Stimulated activated CD4-positive, alpha-beta T cell treated with anti-CD3 and anti-CD28 coated beads, Interleukin-12 subunit alpha, Interleukin-12 subunit beta, amount 100 ng/mL, for 48 hours (primary cell): Measurements from ENCODE around the gene PSG5.
"Not testable (repeated sequence)": the region's sequence is repeated elsewhere in the genome, so short reads cannot be mapped to it uniquely, and the experiment has no call there.

Source experiments
- DNase-seq, 3 donors: peaks; one replicate each; pipeline ENCODE4 v3.0.0-alpha.2; 2020; ENCODE audit warnings: low read depth in 2 of 3, low spot score in 1 of 3

PSG5 gene

GRCh38 chr19:43188092-43188491 is 1.8 kb upstream of the PSG5 start:
- DNase-seq = not testable (repeated sequence)

- not testable (repeated sequence) for DNase-seq
Measured at GRCh38 chr19:43181869-43182771, 4.2 kb downstream of the PSG5 start.

- DNase-seq = not testable (repeated sequence)
Measured at GRCh38 chr19:43179569-43180147, 6.7 kb downstream of the PSG5 start.

- DNase-seq = not testable (repeated sequence)
Measured at GRCh38 chr19:43178577-43178976, 7.8 kb downstream of the PSG5 start.

- DNase-seq = not testable (repeated sequence)
Measured at GRCh38 chr19:43165906-43166305, 20.4 kb downstream of the PSG5 start.

GRCh38 chr19:43163135-43163534 is 23.2 kb downstream of the PSG5 start:
- DNase-seq = not testable (repeated sequence)

- DNase-seq = not testable (repeated sequence)
Measured at GRCh38 chr19:43162261-43162660, 24.1 kb downstream of the PSG5 start.

- DNase-seq = no peak
Measured at GRCh38 chr19:43152214-43152613, 34.1 kb downstream of the PSG5 start.

GRCh38 chr19:43149788-43150187 is 36.5 kb downstream of the PSG5 start:
- DNase-seq = not testable (repeated sequence)

GRCh38 chr19:43148233-43148632 is 38.1 kb downstream of the PSG5 start:
- DNase-seq = no peak

- not testable (repeated sequence) for DNase-seq
Measured at GRCh38 chr19:43141763-43142162, 44.6 kb downstream of the PSG5 start.

- no peak for DNase-seq
Measured at GRCh38 chr19:43132696-43133095, 53.6 kb downstream of the PSG5 start.

- not testable (repeated sequence) for DNase-seq
Measured at GRCh38 chr19:43131281-43131842, 55.0 kb downstream of the PSG5 start.

- not testable (repeated sequence) for DNase-seq
Measured at GRCh38 chr19:43129197-43129596, 57.1 kb downstream of the PSG5 start.

GRCh38 chr19:43127336-43127735 is 59.0 kb downstream of the PSG5 start:
- DNase-seq = not testable (repeated sequence)

GRCh38 chr19:43126720-43127119 is 59.6 kb downstream of the PSG5 start:
- no peak for DNase-seq

GRCh38 chr19:43124360-43124759 is 62.0 kb downstream of the PSG5 start:
- no peak for DNase-seq

- not testable (repeated sequence) for DNase-seq
Measured at GRCh38 chr19:43120433-43121026, 65.8 kb downstream of the PSG5 start.

GRCh38 chr19:43119526-43119925 is 66.8 kb downstream of the PSG5 start:
- not testable (repeated sequence) for DNase-seq
